ENCODE data around the gene FOXK2.

Gene FOXK2

GRCh38 chr17:82614095-82614631 is 94.6 kb downstream of the FOXK2 start:
- peaks cover 68% of the 10 kb centered on the region for H3K36me3 ChIP-seq (ENCODE audit: control insufficient read depth, insufficient read depth, low read length)
- peaks cover 7% of the 10 kb centered on the region for H3K4me1 ChIP-seq (ENCODE audit: control insufficient read depth, insufficient read depth, low read length)
- H3K4me3 ChIP-seq (ENCODE audit: low read depth, low read length): no peak overlapping the region
- no peak overlapping the region for H3K9ac ChIP-seq (ENCODE audit: low read length)
- no peaks in the 10 kb centered on the region for H3K9me3 ChIP-seq (ENCODE audit: control insufficient read depth, insufficient read depth, low read depth, low read length)
- H3K27me3 ChIP-seq (ENCODE audit: control insufficient read depth, insufficient read depth, low read length): no peaks in the 10 kb centered on the region
- no peak overlapping the region for H3K27ac ChIP-seq (ENCODE audit: low read depth, low read length)

- no peaks in the 10 kb centered on the region for H3K27me3 ChIP-seq (ENCODE audit: control insufficient read depth, insufficient read depth, low read length)
- no peaks in the 10 kb centered on the region for H3K9me3 ChIP-seq (ENCODE audit: control insufficient read depth, insufficient read depth, low read depth, low read length)
- no peak overlapping the region for H3K27ac ChIP-seq (ENCODE audit: low read depth, low read length)
- no peak overlapping the region for H3K9ac ChIP-seq (ENCODE audit: low read length)
- peaks cover 69% of the 10 kb centered on the region for H3K36me3 ChIP-seq (ENCODE audit: control insufficient read depth, insufficient read depth, low read length)
- H3K4me1 ChIP-seq (ENCODE audit: control insufficient read depth, insufficient read depth, low read length): peaks cover 7% of the 10 kb centered on the region
- H3K4me3 ChIP-seq (ENCODE audit: low read depth, low read length): no peak overlapping the region
Measured at GRCh38 chr17:82615084-82616020, 95.8 kb downstream of the FOXK2 start.

GRCh38 chr17:82616021-82616711 is 96.6 kb downstream of the FOXK2 start:
- Histone ChIP-seq H3K27me3 (ENCODE audit: control insufficient read depth, insufficient read depth, low read length) (no peaks in the 10 kb centered on the region), H3K27ac (ENCODE audit: low read depth, low read length) (no peak overlapping the region), H3K9ac (ENCODE audit: low read length) (no peak overlapping the region), H3K36me3 (ENCODE audit: control insufficient read depth, insufficient read depth, low read length) (peaks cover 77% of the 10 kb centered on the region), H3K9me3 (ENCODE audit: control insufficient read depth, insufficient read depth, low read depth, low read length) (no peaks in the 10 kb centered on the region), H3K4me1 (ENCODE audit: control insufficient read depth, insufficient read depth, low read length) (peaks cover 7% of the 10 kb centered on the region), H3K4me3 (ENCODE audit: low read depth, low read length) (no peak overlapping the region)

- Histone ChIP-seq H3K4me3 (ENCODE audit: low read depth, low read length) (no peak overlapping the region), H3K27ac (ENCODE audit: low read depth, low read length) (no peak overlapping the region), H3K27me3 (ENCODE audit: control insufficient read depth, insufficient read depth, low read length) (no peaks in the 10 kb centered on the region), H3K9ac (ENCODE audit: low read length) (no peak overlapping the region), H3K9me3 (ENCODE audit: control insufficient read depth, insufficient read depth, low read depth, low read length) (no peaks in the 10 kb centered on the region), H3K36me3 (ENCODE audit: control insufficient read depth, insufficient read depth, low read length) (peaks cover 89% of the 10 kb centered on the region), H3K4me1 (ENCODE audit: control insufficient read depth, insufficient read depth, low read length) (peaks cover 3% of the 10 kb centered on the region; the same call in 1 of the 2 replicates)
Measured at GRCh38 chr17:82619211-82619610, 99.7 kb downstream of the FOXK2 start.

GRCh38 chr17:82619641-82620040 is 100.1 kb downstream of the FOXK2 start:
- Histone ChIP-seq H3K36me3 (ENCODE audit: control insufficient read depth, insufficient read depth, low read length) (peaks cover 88% of the 10 kb centered on the region), H3K9me3 (ENCODE audit: control insufficient read depth, insufficient read depth, low read depth, low read length) (no peaks in the 10 kb centered on the region), H3K4me1 (ENCODE audit: control insufficient read depth, insufficient read depth, low read length) (no peaks in the 10 kb centered on the region), H3K27me3 (ENCODE audit: control insufficient read depth, insufficient read depth, low read length) (no peaks in the 10 kb centered on the region), H3K27ac (ENCODE audit: low read depth, low read length) (no peak overlapping the region), H3K9ac (ENCODE audit: low read length) (no peak overlapping the region), H3K4me3 (ENCODE audit: low read depth, low read length) (no peak overlapping the region)

GRCh38 chr17:82623707-82624106 is 104.2 kb downstream of the FOXK2 start:
- no peak overlapping the region for H3K27ac ChIP-seq (ENCODE audit: low read depth, low read length)
- H3K36me3 ChIP-seq (ENCODE audit: control insufficient read depth, insufficient read depth, low read length): peaks cover 87% of the 10 kb centered on the region
- no peak overlapping the region for H3K4me3 ChIP-seq (ENCODE audit: low read depth, low read length)
- H3K27me3 ChIP-seq (ENCODE audit: control insufficient read depth, insufficient read depth, low read length): no peaks in the 10 kb centered on the region
- H3K9me3 ChIP-seq (ENCODE audit: control insufficient read depth, insufficient read depth, low read depth, low read length): no peaks in the 10 kb centered on the region
- no peak overlapping the region for H3K9ac ChIP-seq (ENCODE audit: low read length)
- H3K4me1 ChIP-seq (ENCODE audit: control insufficient read depth, insufficient read depth, low read length): no peaks in the 10 kb centered on the region

GRCh38 chr17:82627405-82627804 is 107.9 kb downstream of the FOXK2 start:
- Histone ChIP-seq H3K9ac (ENCODE audit: low read length) (no peak overlapping the region), H3K4me3 (ENCODE audit: low read depth, low read length) (no peak overlapping the region), H3K36me3 (ENCODE audit: control insufficient read depth, insufficient read depth, low read length) (peaks cover 74% of the 10 kb centered on the region), H3K27me3 (ENCODE audit: control insufficient read depth, insufficient read depth, low read length) (no peaks in the 10 kb centered on the region), H3K4me1 (ENCODE audit: control insufficient read depth, insufficient read depth, low read length) (no peaks in the 10 kb centered on the region), H3K9me3 (ENCODE audit: control insufficient read depth, insufficient read depth, low read depth, low read length) (no peaks in the 10 kb centered on the region), H3K27ac (ENCODE audit: low read depth, low read length) (no peak overlapping the region)

- H3K36me3 ChIP-seq (ENCODE audit: control insufficient read depth, insufficient read depth, low read length): peaks cover 76% of the 10 kb centered on the region
- no peak overlapping the region for H3K9ac ChIP-seq (ENCODE audit: low read length)
- H3K27me3 ChIP-seq (ENCODE audit: control insufficient read depth, insufficient read depth, low read length): no peaks in the 10 kb centered on the region
- H3K27ac ChIP-seq (ENCODE audit: low read depth, low read length): no peak overlapping the region
- H3K4me3 ChIP-seq (ENCODE audit: low read depth, low read length): no peak overlapping the region
- no peaks in the 10 kb centered on the region for H3K9me3 ChIP-seq (ENCODE audit: control insufficient read depth, insufficient read depth, low read depth, low read length)
- H3K4me1 ChIP-seq (ENCODE audit: control insufficient read depth, insufficient read depth, low read length): no peaks in the 10 kb centered on the region
Measured at GRCh38 chr17:82629748-82630147, 110.2 kb downstream of the FOXK2 start.

GRCh38 chr17:82630212-82630611 is 110.7 kb downstream of the FOXK2 start:
- Histone ChIP-seq H3K9ac (ENCODE audit: low read length) (no peak overlapping the region), H3K36me3 (ENCODE audit: control insufficient read depth, insufficient read depth, low read length) (peaks cover 72% of the 10 kb centered on the region), H3K4me3 (ENCODE audit: low read depth, low read length) (no peak overlapping the region), H3K9me3 (ENCODE audit: control insufficient read depth, insufficient read depth, low read depth, low read length) (no peaks in the 10 kb centered on the region), H3K27ac (ENCODE audit: low read depth, low read length) (no peak overlapping the region), H3K27me3 (ENCODE audit: control insufficient read depth, insufficient read depth, low read length) (no peaks in the 10 kb centered on the region), H3K4me1 (ENCODE audit: control insufficient read depth, insufficient read depth, low read length) (no peaks in the 10 kb centered on the region)

GRCh38 chr17:82631544-82631943 is 112.0 kb downstream of the FOXK2 start:
- no peak overlapping the region for H3K9ac ChIP-seq (ENCODE audit: low read length)
- H3K27me3 ChIP-seq (ENCODE audit: control insufficient read depth, insufficient read depth, low read length): no peaks in the 10 kb centered on the region
- no peaks in the 10 kb centered on the region for H3K4me1 ChIP-seq (ENCODE audit: control insufficient read depth, insufficient read depth, low read length)
- no peak overlapping the region for H3K27ac ChIP-seq (ENCODE audit: low read depth, low read length)
- H3K4me3 ChIP-seq (ENCODE audit: low read depth, low read length): no peak overlapping the region
- no peaks in the 10 kb centered on the region for H3K9me3 ChIP-seq (ENCODE audit: control insufficient read depth, insufficient read depth, low read depth, low read length)
- peaks cover 64% of the 10 kb centered on the region for H3K36me3 ChIP-seq (ENCODE audit: control insufficient read depth, insufficient read depth, low read length)

- Histone ChIP-seq H3K9me3 (ENCODE audit: control insufficient read depth, insufficient read depth, low read depth, low read length) (no peaks in the 10 kb centered on the region), H3K27ac (ENCODE audit: low read depth, low read length) (no peak overlapping the region), H3K4me1 (ENCODE audit: control insufficient read depth, insufficient read depth, low read length) (no peaks in the 10 kb centered on the region), H3K9ac (ENCODE audit: low read length) (no peak overlapping the region), H3K27me3 (ENCODE audit: control insufficient read depth, insufficient read depth, low read length) (no peaks in the 10 kb centered on the region), H3K4me3 (ENCODE audit: low read depth, low read length) (no peak overlapping the region), H3K36me3 (ENCODE audit: control insufficient read depth, insufficient read depth, low read length) (peaks cover 63% of the 10 kb centered on the region)
Measured at GRCh38 chr17:82632451-82632850, 112.9 kb downstream of the FOXK2 start.

Measured in HUES6 (cell line).